Inflammatory macrophage treated with lipopolysaccharide for 1 hour (primary cell): Measurements from ENCODE around the gene PDP2.
"Not testable (repeated sequence)": the region's sequence is repeated elsewhere in the genome, so short reads cannot be mapped to it uniquely, and the experiment has no call there.

Source experiments
- DNase-seq, 2 donors: peaks; one replicate each; pipeline ENCODE4 v3.0.0-alpha.2; 2020 to 2022

PDP2 gene

DNA sequence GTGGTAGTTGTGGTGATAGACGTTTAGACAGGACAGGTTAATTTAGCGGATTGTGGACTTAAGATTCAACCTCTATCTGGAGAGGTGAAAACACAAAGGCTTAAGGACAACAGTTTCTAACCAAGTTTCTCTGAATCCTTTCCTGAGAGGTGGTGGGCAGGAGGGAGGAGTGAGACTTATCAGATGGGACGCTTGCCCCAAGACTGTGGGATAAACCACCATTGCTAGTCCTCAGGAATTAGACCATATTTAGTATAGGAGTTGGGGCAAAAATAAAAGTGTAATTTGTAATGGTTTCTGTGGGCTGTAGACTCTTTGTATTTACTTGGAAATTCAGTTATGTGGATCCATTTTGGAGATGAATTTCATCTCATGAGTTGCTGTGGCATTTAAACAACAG, 6.6 kb downstream of the PDP2 start:
- no peak for DNase-seq

DNA sequence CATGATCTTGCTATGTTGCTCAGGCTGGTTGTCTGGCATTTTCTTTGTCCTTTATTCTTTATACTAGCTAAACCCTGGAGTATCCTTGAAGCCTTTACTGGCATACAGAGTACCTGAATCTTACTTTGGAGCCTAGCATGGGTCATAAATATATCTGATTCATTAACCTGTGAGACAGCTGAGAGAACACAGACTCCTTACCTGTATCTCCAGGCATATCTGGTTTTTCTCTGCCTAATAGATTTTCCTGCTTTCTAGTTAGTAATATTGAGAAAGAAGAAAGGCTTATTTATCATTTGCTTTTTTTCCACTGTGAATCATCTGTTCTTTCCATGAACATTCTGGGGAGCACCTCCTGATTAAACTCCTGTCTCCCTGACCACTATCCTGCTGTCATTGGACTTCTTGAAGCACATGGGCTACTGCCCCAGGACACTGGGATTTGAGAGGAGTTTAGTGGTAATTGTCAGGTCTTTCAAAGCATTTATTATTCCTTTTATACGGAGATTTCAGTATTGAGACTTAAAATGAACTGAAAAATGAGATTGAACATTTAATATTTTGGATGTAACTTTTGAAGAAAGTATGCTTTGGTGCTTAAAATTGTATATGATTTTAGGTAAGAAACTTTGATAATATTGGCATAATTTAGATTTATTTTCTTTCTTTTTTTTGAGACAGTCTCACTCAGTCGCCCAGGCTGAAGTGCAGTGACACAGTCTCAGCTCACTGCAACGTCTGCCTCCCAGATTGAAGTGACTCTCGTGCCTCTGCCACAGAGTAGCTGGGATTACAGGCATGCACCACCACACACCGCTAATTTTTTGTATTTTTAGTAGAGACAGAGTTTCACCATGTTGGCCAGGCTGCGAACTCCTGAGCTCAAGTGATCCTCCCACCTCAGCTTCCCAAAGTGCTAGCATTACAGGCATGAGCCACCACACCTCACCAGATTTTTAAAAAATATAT, 8.6 kb downstream of the PDP2 start:
- no peak for DNase-seq

DNA sequence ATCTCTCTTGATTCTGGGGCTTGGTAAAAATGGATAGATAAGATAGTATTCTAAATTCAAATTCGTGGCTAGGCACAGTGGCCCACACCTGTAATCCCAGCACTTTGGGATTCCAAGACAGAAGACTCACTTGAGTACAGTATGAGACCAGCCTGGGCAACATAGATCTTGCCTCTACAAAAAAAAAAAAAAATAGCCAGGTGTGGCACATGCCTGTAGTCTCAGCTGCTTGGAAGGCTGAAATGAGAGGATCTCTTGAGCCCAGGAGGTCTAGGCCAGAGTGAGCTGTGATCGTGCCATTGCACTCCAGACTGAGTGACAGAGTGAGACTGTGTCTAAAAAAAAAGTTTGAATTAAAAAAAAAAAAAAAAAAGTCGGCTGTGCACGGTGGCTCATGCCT, 9.3 kb downstream of the PDP2 start:
- no peak for DNase-seq

DNA sequence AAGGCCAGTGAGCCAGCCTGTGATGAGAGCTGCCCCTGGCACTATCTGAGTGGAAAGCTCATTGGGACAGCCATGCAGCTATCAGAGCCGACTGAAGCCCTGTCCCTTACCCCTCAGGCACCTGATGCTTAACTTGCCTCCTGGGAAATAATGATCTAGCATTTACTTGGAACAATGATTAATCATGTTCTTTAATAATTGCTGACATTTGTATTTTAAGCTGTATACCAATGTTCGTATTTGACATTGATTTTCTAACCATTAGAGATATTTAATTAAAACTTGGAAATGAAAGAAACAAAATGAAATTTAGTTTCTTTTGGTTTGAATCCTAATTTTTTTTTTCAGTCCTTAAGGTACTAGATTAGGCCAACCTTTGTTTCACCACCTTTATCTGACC, 10.5 kb downstream of the PDP2 start:
- DNase-seq, result no peak

DNA sequence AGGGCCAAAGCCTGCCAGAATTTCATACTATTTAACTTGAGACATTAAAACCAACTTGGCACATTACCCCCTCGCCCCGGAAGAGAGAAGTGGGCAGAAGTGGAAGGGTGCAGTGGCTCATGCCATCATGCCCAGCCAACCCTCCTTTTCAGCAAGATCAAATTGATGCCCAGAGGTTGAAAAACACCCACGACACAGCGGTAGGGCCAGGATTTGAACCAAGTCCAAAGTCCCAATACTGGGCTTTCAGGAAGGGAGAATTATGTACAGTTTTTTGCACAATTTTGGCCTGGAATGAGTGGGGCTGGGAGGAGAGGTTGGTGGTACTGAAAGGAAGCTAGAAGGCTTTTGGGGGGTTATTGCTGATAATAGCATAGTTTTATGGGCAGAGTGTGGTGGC, 11.0 kb downstream of the PDP2 start:
- DNase-seq, result no peak

DNA sequence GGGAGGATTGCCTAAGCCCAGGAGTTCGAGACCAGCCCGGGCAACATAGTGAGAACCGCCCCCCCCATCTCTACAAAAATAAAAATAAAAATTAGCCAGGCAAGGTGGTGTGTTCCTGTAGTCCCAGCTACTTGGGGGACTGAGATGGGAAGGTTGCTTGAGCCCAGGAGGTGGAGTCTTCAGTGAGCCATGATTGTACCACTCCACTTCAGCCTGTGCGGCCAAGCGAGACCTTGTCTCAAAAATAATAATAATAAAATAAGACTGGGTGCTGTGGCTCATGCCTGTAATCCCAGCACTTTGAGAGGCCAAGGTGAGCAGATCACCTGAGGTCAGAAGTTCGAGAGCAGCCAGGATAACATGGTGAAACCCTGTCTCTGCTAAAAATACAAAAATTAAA, 11.5 kb downstream of the PDP2 start:
- DNase-seq, result no peak

DNA sequence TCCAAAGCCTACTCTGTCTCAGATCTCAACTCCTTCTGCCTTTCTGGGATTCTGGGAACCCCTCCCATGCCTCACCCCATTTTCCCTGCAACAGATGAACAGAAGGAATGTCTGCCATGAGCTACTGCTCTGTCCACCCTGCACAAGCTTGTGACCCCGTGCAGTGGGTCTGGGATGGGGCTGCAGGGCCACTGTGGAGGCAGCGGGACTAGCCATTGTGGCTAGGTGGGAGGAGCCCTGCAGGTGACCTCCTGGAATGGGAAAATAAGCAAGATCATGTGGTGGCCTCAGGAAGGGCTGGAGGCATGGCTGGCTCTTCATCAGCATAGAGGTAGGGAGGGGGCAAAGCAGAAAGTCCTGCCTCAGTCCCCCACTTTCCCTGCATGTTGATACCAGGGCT, 13.7 kb downstream of the PDP2 start:
- no peak for DNase-seq

DNA sequence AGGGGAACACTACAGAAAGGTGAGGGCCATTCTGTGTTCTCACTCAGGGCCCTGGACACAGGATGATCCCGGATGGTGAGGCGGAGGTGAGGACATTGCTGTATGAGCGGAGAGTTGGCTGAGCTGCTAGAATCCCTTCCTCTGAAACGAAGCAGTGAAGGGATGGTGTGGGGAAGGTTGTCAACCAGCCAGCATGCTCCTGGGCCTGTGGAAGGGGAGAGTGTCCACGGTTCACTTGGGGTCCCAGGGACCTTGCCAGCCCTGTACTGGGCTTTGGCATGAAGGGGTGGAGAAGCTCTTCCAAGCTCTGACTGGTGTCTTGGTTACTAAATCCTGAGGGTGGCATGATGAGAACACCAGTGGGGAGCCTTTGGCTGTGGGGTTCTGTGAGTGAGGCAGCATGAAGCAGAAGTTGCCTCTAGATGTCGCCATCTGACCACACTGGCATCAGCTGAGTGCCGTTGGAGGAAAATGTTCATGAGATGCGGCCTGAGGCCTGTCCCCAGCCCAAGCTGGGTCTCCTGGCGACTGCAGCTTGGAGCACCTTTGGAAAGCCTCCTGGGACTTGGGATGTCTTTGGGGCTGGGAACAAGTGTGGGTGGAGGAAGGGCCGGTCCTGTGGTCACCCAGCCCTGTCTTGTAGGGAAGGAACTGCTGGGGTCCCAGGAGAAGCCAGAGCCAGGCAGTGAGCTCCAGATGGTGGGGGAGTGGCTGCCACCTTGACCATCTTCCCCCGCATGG, 14.8 kb downstream of the PDP2 start:
- peak; percentile 60 to 83 for DNase-seq

DNA sequence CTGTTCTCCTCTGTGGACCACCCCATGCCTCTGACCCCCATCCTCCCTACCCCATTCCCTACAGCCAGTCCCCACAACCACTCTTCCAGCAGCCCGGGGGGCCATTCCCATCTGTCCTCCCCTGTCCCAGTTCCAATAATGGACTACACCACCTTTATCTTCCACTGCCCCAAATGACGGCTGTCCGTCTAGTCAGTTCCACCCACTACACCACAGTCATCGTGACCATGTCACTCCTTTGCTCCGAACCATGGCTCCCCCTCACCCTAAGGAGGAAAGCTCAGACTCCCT, 15.3 kb downstream of the PDP2 start:
- no peak for DNase-seq

DNA sequence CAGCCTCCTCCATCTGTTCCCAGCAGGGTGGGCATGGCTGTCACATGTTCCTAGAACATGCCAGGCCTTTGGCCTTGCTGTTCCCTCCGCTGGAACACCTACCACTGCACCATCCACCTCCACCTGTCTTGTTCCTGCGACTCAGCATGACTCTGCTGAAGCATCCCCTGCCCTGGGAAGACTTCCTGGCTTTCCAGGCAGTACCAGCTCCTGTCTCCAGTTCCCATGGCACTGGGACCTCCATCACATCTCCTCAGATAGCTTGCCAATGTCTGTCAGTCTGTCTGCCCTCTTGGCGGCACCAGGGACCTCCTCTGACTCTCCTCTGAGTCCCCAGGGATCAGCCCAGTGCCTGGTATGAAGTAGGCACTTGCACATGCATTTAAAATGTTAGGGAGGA, 15.7 kb downstream of the PDP2 start:
- no peak for DNase-seq

DNA sequence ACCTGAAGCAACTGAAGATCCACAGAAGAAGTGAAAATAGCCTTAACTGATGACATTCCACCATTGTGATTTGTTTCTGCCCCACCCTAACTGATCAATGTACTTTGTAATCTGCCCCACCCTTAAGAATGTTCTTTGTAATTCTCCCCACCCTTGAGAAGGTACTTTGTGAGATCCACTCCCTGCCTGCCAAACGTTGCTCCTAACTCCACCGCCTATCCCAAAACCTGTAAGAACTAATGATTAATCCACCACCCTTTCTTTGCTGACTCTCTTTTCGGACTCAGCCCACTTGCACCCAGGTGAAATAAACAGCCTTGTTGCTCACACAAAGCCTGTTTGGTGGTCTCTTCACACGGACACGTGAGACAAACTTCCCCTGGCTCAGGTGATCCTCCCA, 16.4 kb downstream of the PDP2 start:
- not testable (repeated sequence) for DNase-seq

DNA sequence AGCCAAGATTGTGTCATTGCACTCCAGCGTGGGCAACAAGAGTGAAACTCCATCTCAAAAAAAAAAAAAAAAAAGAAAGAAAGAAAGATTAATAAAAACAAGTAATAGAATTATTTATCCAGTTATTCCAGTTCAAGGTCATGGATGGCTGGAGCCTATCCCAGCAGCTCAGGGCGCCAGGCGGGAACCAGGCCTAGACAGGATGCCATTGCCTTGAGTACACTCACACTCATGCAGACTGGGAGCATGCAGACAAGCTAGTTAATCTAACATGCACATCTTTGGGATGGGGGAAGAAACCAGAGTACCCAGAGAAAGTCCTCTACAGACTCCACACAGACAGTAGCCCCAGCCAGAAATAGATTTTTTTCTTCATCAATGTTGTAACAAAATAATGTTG, 17.9 kb downstream of the PDP2 start:
- no peak for DNase-seq

DNA sequence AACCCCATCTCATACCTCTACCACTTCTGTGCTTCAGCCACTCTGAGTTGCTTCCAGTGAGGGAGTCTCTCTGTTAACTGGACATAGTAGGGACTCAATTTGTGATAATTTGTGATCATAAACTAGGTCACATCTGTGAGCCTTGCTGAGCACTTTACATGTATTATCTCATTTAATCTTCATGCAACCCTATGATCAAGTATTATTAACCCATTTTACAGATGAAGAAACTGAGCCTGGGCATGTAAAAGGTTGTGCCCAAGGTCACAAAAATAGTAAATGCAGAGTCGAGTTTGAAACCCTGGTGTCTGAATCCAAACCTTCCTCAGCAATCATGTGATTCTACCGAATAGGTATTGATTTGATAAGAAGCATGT, 18.6 kb downstream of the PDP2 start:
- no peak for DNase-seq

DNA sequence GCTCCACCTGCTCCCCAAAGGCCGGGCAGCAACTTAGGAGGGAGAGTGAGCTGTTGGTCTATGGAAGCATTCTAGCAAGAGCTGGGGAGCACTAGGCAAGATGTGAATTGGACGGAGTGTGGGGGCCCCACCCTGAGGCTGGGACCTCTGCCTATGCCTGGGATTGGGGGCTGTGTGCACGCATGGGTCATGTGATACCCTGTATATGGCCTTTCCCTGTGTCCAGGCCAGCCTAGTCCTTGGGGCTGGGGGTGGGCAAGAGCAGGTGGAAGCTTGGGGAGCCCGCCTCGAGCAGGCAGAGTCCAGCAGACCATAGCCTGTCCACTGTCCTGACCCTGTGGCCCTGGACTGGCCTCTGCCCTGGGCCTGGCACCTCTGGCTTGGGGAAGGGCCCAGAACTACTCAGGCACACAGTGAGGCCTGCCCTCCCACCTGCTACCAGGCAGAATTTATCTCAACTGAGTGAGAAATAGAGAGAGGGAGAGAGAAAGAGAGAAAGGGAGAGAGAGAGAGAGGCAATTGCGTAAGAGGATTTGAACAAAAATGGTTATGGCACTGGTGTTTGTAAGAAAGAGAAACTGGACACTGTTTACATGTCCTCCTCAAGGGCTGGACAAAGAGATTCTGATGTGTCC, 19.1 kb downstream of the PDP2 start:
- DNase-seq, result no peak

DNA sequence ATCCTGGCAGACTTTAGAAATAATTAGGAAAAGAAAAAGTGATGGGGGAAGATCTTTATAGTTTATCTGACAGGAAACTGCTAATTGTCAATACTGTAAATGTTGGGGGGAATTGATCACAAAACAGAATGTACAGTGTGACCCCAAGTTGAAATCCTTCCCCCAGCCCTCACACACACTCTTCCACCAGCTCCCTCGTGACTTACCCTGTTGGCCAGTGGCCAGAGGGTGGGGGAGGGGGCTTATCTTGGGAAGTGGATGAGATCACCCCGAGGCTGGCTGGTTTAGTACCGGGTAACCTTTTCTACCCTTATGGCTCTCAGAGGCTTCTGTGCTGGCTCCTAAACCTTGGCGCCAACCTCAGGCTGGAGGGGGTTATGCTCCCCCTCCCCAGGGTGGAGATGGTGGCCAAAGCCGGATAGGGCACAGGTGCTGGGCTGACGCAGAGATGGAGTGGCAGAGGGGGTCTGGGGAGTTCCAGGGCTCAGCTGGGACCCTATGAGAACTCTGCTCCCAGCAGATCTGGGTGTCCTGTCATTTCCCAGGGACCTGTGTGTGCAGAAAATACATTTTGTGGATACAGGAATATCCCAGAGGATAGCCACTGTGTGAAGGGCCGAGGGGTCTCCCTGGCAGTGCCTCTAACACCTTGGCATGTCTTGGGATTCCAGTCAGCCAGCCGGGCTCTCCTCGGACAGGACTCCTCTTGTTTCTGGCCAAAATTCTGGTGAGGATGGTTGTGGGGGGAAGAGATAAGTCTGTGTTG, 19.8 kb downstream of the PDP2 start:
- DNase-seq, result peak in 1 of 2 donors; percentile 17

DNA sequence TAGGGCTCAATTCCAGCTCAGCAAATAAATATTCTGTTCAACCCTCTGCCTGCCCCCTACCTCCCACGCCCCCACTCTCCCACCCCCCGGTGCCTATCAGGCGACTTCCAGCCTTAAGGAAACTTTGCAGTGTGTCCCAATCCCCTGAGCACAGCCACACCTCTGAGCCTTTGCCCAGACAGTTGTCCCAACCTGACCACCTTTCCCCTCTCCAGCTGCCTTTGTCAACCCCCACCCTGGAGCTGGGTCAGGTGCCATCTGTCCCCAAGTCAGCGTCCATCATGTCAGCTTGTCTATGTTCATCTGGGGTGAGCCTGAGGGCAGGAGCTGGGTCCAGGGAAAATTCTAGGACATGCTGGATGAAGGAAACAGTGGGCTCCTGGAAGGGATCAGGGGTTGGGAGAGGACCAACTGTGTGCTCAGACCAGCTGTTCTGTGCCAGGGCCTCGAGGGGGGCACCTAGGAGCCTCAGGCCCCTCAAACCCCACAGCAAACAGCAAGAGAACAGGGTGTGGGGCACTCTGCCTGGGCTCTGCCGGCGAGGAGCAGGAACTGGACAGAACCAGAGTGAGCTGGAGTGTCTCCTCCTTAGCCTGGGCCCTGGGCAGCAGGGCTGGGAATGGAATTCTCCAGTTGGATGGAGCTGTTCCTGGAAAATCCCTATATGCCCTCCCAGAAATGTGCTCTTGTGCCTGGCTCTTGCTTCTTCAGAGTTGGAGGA, 20.6 kb downstream of the PDP2 start:
- no peak for DNase-seq

DNA sequence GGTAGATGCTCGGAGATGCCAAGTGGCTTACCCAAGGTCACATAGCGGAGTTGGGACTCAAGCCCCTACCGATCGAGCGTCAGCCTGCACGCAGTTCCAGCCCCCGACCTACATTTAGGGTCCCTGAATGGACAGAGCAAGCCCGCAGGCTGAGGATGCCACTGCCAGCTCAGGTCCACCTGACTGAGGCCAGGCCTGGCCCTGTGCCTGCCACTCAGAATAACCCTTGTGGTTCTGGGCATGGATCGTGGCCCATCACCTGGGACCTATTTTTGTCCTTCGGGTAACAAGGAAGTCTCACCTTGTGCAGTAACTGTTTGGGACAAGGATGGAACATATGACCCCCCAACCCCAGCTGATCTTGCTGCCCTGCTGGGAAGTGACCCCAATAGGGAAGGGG, 21.3 kb downstream of the PDP2 start:
- DNase-seq, result no peak

DNA sequence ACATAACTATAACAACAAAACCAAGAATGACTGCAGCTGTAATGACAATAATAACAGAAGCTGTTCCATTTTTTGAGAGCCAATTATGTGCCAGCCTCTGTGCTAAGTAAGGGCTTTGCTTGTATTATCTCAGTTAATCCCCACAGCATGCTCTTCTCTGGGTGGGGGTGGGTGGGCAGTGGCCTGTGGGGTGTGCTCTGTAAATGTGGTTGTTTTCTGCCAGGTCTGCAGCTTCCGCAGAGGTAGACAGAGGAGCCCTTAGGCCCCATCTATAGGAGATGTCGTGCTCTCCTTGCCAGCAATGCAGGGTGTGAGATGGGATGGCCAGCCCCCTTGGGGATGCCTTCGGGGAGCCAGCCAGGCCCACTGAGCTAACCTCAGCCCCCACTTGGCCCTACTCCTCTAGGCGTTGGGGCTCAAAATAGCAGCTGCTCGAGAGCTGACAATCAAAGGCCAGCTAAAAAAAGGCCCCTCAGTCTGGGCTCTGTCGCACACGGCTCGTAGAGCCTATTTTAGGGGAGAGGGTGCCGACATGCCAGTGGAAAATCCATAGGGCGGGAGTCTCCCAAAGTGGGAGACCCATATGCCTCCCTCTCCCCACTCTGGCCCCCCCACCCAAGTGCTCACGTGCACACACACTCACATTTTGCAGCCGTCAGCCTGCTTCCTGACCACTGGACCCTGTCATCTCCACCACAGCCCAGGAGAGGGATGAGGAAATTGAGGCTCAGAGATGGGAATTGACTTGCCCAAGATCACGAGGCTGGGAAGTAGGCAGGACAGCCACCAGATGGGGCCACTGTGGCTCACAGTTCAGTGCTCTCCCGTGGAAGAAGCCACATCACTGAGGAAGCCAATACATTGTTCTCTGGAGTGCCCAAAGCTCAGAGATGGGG, 22.6 kb downstream of the PDP2 start:
- no peak for DNase-seq

DNA sequence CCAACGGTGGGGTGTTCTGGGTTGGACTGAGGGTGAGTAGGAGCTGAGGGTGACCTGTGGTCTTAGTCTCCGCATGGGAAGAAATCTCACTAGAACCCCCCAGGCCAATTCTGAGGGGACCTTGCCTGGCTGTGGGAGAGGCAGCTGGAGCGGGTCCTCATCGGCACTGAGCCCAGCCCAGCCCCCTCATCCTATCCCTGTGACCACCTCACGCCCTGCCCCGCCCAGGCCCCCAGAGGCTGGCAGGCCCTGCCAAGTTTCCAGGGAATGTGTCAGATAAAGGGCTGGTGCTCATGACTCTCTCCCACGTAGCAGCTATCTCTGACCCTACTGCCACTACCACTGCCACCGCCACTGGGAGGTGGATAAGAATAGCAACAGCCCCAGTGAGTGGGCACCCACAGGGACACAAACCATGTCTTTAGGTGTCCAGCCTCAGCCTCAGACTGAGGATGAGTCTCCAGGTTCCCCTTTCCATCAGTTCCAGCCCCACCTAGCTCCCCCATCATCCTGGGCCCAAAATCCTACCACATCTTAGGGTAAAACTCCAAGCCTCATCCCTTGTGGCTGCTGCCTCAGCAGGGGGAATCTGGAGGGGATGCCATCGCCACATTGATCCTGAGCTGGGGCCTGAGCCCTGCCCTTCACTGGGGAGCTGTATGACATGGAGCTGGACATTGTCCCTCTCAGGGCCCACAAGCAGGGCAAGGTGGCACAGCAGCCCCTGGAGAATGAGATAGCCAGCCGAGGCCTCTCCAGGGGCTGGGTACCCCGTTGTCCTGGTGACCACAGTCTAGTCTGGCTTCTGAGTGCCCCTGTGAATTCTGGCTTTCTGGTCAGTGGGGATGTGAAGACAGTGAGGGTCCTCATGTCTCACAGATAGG, 23.5 kb downstream of the PDP2 start:
- DNase-seq, result no peak

DNA sequence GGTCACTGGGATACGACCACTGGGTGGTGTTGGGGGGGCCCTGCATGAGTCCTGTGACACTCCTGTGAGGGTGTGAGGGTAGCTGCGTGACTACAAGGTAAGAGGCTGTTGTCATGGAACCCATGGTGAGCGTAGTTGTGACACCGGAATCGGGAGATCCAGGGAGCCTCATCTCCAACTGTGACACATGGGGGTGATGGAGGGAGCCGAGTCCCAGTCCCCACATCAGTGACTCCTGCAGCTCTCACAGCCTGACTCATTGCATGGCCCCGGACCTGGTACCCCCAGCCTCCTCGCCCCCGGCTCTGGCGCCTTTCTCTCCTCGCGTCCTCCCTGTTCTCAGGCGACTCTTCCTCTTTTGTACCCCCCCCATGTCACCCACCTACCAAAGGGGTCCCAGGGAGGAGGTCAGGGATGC, 24.1 kb downstream of the PDP2 start:
- DNase-seq, result no peak
